Heart left ventricle (tissue), 16 donors: Measurements from ENCODE around the gene MEI1. TPM values are rescaled to one million over a fixed set of nuclear protein-coding genes. Genes with fewer than 3 reads are reported as not detected.

Experiments
- ATAC-seq, 4 donors: fragments of 200-7000 bp; cut with Tn5 transposase; one replicate each; pipeline ENCODE4 v1.9.1; 2020 to 2022; ENCODE audit warnings: moderate library complexity in 4 of 4, mild to moderate bottlenecking in 3 of 4, moderate number of reproducible peaks in 1 of 4
- DNase-seq, 5 donors: peaks; one replicate each; pipeline ENCODE4 v3.0.0-alpha.2; 2020
- H3K27ac ChIP-seq, 12 donors: fragments of 200-600 bp; sonication (generic) in 4 of 12; one replicate each; pipeline versions ENCODE4 v1.5.0 to v1.8.0; 2016 to 2022; ENCODE audit warnings: mild to moderate bottlenecking in 2 of 12
- H3K27me3 ChIP-seq, 9 donors: fragments of 200-600 bp; sonication (generic) in 2 of 9; one replicate each; pipeline versions ENCODE4 v1.5.1 to v1.8.0; 2016 to 2022; ENCODE audit warnings: mild to moderate bottlenecking in 3 of 9
- H3K36me3 ChIP-seq, 9 donors: fragments of 200-600 bp; sonication (generic) in 2 of 9; one replicate each; pipeline versions ENCODE4 v1.5.0 to v1.8.0; 2018 to 2022; ENCODE audit warnings: mild to moderate bottlenecking in 2 of 9
- H3K4me1 ChIP-seq, 12 donors: fragments of 200-600 bp; sonication (generic) in 4 of 12; one replicate each; pipeline versions ENCODE4 v1.5.0 to v1.8.0; 2016 to 2022; ENCODE audit warnings: mild to moderate bottlenecking in 3 of 12
- H3K4me3 ChIP-seq, 12 donors: fragments of 200-600 bp; sonication (generic) in 4 of 12; one replicate each; pipeline versions ENCODE4 v1.5.0 to v1.8.0; 2017 to 2022; ENCODE audit warnings: mild to moderate bottlenecking in 9 of 12, moderate library complexity in 4 of 12
- H3K9me3 ChIP-seq, 12 donors: fragments of 200-600 bp; sonication (generic) in 4 of 12; one replicate each; pipeline versions ENCODE4 v1.5.0 to v1.8.0; 2016 to 2022; ENCODE audit warnings: mild to moderate bottlenecking in 1 of 12
- POLR2A ChIP-seq, 2 donors: fragments of 450-650 bp; IDR thresholded peaks; one replicate each; pipeline ENCODE4 v1.6.1; 2017; ENCODE audit warnings: antibody characterized with exemption in 2 of 2, mild to moderate bottlenecking in 2 of 2, moderate library complexity in 2 of 2
- WGBS, 4 donors: extraction: QIAGEN DNeasy Blood & Tissue Kit in 2 of 4; methylation state at CpG; one replicate each; pipeline versions ENCODE4 v1.1.5 to v1.1.7; 2013 to 2018; 5-methylcytosine and 5-hydroxymethylcytosine counted together
- intact Hi-C, 10 donors: fragments of 100-400 bp; cut with DNase I; formaldehyde crosslinking; loops; one replicate each; pipeline versions ENCODE4 v1.11.1 to v1.14.2; 2022
- polyA plus RNA-seq, 2 donors: library from polyadenylated mRNA; stranded (reverse); fragments of 200-250 nt; gene quantifications; one replicate each; pipeline ENCODE4 v1.2.3, GENCODE V29; 2013
- total RNA-seq, 9 donors: library from RNA; depleted of rRNA in 2 of 9; stranded (reverse); fragments of >200 nt in 2 of 9; fragmentation: NEBNext Ultra II Directional in 3 of 9; extraction: Animal tissue kit (Norgen Biotek cat#: 25700) in 3 of 9; gene quantifications; one replicate each; pipeline versions ENCODE4 v1.1.0 to v1.2.4, GENCODE V29; 2016 to 2023
- TF ChIP-seq, protein P1 (sequence below), 12 donors: fragments of 200-600 bp; sonication (generic) in 4 of 12; IDR thresholded peaks; one replicate each; pipeline versions ENCODE4 v1.5.0 to v1.8.0; 2018 to 2022; ENCODE audit warnings: antibody characterized with exemption in 12 of 12, mild to moderate bottlenecking in 5 of 12
- donor health status: ischemic (EF 13 %, LVEDD 7.1; RV severe dilation, severe dysfunction).
- donor health status: healthy with polysubstance abuse.
- donor health status: DM: no; HTN: yes; CAD: no.
- donor health status: DM: no; HTN: no; CAD: no.
- donor health status: ischemic (EF 25% LVEDD 6.9; RV normal size, moderate dysfunction).
- donor health status: ischemic (EF 25% LVEDD 5.7; RV mildly dilated, moderate dysfunction).
- donor health status: healthy.
- donor health status: DM: yes; HTN: yes; CAD: no.
- donor health status: ischemic (EF 35%, LVEDD 5.7; RV mildly dilated, moderate dysfunction).
- donor health status: nonischemic (EF 11% LVEDD 7.7; RV severe dilation, severe dysfunction).
- donor health status: DM: yes; HTN: yes; CAD: no.
- donor health status: PGD.
- donor health status: ischemic (EF 29% LVEDD 5.4; RV normal size, mild dysfunction).
- donor health status: nonischemic (EF 23%, LVEDD 6.1; RV moderate dilation, normal function).

Gene MEI1
- total and polyA plus RNA-seq, 11 donors: 0.23 to 2.3 (median 0.54) TPM; not detected in 4

DNA sequence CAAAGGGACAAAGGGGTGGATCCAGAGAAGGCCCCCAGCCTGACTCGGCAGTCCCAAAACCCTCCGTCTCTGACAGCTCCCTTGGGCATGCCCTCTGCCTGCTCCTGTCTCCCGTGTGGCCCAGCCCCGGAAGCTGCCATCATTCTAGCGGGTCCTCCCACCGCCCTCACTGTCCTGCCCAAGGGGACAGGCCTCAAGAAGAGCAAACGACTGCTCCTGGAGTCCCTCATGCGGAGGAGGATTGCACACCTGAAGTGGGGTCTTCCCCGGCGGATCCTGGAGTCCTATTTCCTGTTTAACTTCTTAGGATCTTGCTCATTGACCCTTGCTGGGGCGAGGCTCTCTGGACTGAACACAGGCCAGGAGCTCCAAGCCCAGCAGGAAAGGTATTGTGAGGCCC lies 2.6 kb upstream of the MEI1 start:
- intact Hi-C loops: loop anchor here (1.0 to 10.0 kb wide), 8 partner anchors 106 to 746 kb away; partner anchors contain the start of genes CCDC134 (in 1 of the 10) and SREBF2 (in 1 of the 10)
- WGBS, 4 donors: 55 to 65% (median 60%) methylated on average over 10 to 11 of the region's 11 CpGs
- Histone ChIP-seq H3K27me3 (no peaks in the 10 kb centered on the region), H3K4me3 (peak overlapping the region in 1 of 12 donors; percentile 43), H3K4me1 (peaks cover 0 to 20% (median 14%) of the 10 kb centered on the region in 12 donors), H3K27ac (peak overlapping the region in 10 of 12 donors; percentile 39 to 70 (median 56)), H3K9me3 (no peaks in the 10 kb centered on the region), H3K36me3 (peaks cover 0 to 13% (median 5%) of the 10 kb centered on the region in 9 donors)
- DNase-seq (peak in 2 of 5 donors; percentile 19 to 34), ATAC-seq (peak in 1 of 4 donors; percentile 10)
- TF ChIP-seq, protein P1, sequence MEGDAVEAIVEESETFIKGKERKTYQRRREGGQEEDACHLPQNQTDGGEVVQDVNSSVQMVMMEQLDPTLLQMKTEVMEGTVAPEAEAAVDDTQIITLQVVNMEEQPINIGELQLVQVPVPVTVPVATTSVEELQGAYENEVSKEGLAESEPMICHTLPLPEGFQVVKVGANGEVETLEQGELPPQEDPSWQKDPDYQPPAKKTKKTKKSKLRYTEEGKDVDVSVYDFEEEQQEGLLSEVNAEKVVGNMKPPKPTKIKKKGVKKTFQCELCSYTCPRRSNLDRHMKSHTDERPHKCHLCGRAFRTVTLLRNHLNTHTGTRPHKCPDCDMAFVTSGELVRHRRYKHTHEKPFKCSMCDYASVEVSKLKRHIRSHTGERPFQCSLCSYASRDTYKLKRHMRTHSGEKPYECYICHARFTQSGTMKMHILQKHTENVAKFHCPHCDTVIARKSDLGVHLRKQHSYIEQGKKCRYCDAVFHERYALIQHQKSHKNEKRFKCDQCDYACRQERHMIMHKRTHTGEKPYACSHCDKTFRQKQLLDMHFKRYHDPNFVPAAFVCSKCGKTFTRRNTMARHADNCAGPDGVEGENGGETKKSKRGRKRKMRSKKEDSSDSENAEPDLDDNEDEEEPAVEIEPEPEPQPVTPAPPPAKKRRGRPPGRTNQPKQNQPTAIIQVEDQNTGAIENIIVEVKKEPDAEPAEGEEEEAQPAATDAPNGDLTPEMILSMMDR (IDR thresholded peaks at IDR 0.05): no peak

DNA sequence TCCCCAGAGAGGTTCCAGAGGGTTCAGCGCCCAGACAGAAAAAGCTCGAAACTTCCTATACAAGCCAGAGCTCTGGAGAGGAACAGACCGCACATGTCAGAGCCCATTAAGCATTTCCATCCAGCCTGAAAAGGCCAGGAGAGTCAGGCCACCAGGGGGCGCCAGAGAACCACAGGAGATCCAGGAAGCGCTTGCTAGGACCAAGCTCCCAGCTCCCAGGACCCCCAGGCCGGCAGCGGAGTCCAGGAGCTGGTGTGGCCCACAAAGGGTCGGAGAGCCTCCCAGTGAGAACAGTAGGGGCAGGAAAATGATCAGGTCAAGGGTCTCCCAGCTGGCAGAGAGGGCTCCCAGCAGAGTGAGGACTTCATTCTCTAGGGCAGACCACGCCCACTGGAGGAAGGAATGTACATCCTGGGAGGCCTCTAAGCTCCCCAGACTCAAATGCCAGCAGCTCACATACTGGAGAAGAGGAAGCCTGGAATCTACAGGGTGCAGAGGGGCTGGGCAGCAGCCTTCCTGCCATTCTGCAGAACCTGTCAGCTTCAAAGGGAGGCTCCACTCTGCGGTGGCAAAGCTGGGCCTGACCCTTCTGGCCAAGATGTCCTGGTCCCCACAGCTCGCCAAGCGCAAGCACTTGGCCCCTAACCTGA lies 2.1 kb upstream of the MEI1 start:
- Histone ChIP-seq H3K4me1 (peaks cover 0 to 20% (median 14%) of the 10 kb centered on the region in 12 donors), H3K36me3 (peaks cover 0 to 13% (median 5%) of the 10 kb centered on the region in 9 donors), H3K27ac (peak overlapping the region in 10 of 12 donors; percentile 39 to 70 (median 56)), H3K4me3 (peak overlapping the region in 7 of 12 donors; percentile 30 to 43 (median 37)), H3K9me3 (no peaks in the 10 kb centered on the region), H3K27me3 (no peaks in the 10 kb centered on the region)
- TF ChIP-seq POLR2A (IDR thresholded peaks at IDR 0.05): no peak
- TF ChIP-seq, protein P1 (IDR thresholded peaks at IDR 0.05): peak; percentile 94 to 99 (median 99)
- DNase-seq: peak; percentile 90 to 96 (median 92)
- peak; percentile 53 to 90 (median 82) for ATAC-seq
- 24 to 28% (median 25%) methylated on average over 6 to 12 of the region's 12 CpGs for WGBS, 4 donors
- intact Hi-C loops: loop anchor here in 9 of 10 donors (1.0 to 10.0 kb wide), 8 partner anchors 105 to 745 kb away; partner anchors contain the start of genes CCDC134 (in 1 of the 9) and SREBF2 (in 1 of the 9)

DNA sequence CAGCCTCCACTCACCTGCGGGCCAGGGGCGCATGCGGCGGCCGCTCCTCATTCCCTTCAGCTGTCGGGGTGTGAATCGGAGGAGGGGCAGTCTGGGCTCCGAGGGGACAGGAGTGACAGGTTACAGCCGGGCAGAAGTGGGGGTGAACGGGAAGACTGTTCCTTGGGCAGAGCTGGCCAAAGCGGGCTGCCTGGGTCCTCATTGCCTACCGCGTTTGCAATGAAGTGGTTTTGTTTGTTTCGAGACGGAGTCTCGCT lies 733 bp downstream of the MEI1 start:
- DNase-seq (no peak), ATAC-seq (no peak)
- H3K36me3 ChIP-seq: no peaks in the 10 kb centered on the region
- 91 to 96% (median 95%) methylated on average over 15 to 16 of the region's 16 CpGs for whole genome bisulfite sequencing, 4 donors
- intact Hi-C loops: no loop called here
- H3K27me3 ChIP-seq: no peaks in the 10 kb centered on the region
- H3K27ac ChIP-seq: no peak overlapping the region
- H3K9me3 ChIP-seq: no peaks in the 10 kb centered on the region
- no peak overlapping the region for H3K4me3 ChIP-seq
- no peak for TF ChIP-seq POLR2A (IDR thresholded peaks at IDR 0.05)
- TF ChIP-seq, protein P1 (IDR thresholded peaks at IDR 0.05): no peak
- peaks cover 0 to 20% (median 14%) of the 10 kb centered on the region in 12 donors for H3K4me1 ChIP-seq

DNA sequence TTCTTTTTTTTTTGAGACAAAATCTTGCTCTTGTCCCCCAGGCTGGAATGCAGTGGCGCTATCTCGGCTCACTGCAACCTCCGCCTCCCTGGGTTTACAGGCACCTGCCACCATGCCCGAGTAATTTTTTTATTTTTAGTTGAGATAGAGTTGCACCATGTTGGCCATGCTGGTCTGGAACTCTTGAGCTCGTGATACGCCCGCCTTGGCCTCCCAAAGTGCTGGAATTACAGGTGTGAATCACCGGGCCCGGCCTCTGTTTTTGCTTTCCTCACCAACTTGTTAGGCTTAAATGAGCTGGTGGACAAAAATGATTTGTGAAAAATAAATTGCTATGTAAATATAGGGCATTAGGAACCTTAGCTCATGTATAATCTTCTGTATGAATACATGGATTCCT lies 3.5 kb downstream of the MEI1 start:
- Histone ChIP-seq H3K4me1 (peaks cover 0 to 8% (median 6%) of the 10 kb centered on the region in 12 donors), H3K4me3 (no peak overlapping the region)

More for the DNA sequence above, 3.5 kb downstream of the MEI1 start:
- DNase-seq (no peak), ATAC-seq (no peak)
- no peak for TF ChIP-seq POLR2A (IDR thresholded peaks at IDR 0.05)
- TF ChIP-seq, protein P1 (IDR thresholded peaks at IDR 0.05): no peak
- 91 to 94% (median 93%) methylated on average over 9 of the region's 9 CpGs for WGBS, 4 donors
- no peak overlapping the region for H3K27ac ChIP-seq
- intact Hi-C loops: no loop called here
- H3K36me3 ChIP-seq: no peaks in the 10 kb centered on the region
- no peaks in the 10 kb centered on the region for H3K27me3 ChIP-seq
- no peaks in the 10 kb centered on the region for H3K9me3 ChIP-seq
